ENCODE measurements around the gene CRELD2. TPM values are rescaled to one million over a fixed set of nuclear protein-coding genes. Genes with fewer than 3 reads are reported as not detected.
"Not testable (repeated sequence)": the region's sequence is repeated elsewhere in the genome, so short reads cannot be mapped to it uniquely, and the experiment has no call there.

Gene CRELD2
- total and polyA plus RNA-seq, 8 donors: 37.2 to 61.9 (median 54.1) TPM

- Histone ChIP-seq H3K9me3 (no peaks in the 10 kb centered on the region), H3K27ac (no peak overlapping the region), H3K4me1 (peaks cover 17 to 20% (median 20%) of the 10 kb centered on the region in 3 donors), H3K27me3 (no peaks in the 10 kb centered on the region), H3K36me3 (no peaks in the 10 kb centered on the region), H3K4me3 (no peak overlapping the region)
- FAIRE-seq (no peak), ATAC-seq (no peak), DNase-seq (peak in 1 of 6 donors; percentile 11)
- WGBS, 2 donors: 91% methylated on average over 11 of the region's 11 CpGs
- no peak for TF ChIP-seq CTCF (IDR thresholded peaks at IDR 0.05)
- intact Hi-C loops (cut with DNase I): no loop called here
Observed at GRCh38 chr22:49943405-49943765, 25.0 kb downstream of the CRELD2 start.

GRCh38 chr22:49943771-49944398 lies 25.5 kb downstream of the CRELD2 start:
- 88 to 91% methylated on average over 25 of the region's 25 CpGs for WGBS, 2 donors

GRCh38 chr22:49944399-49944891 lies 26.0 kb downstream of the CRELD2 start:
- DNase-seq (peak in 3 of 6 donors; percentile 22 to 56 (median 25)), FAIRE-seq (no peak), ATAC-seq (no peak)
- Histone ChIP-seq H3K27ac (peak overlapping the region in 1 of 4 donors; percentile 33), H3K4me1 (peaks cover 17 to 21% (median 20%) of the 10 kb centered on the region in 3 donors), H3K9me3 (no peaks in the 10 kb centered on the region), H3K4me3 (no peak overlapping the region), H3K36me3 (no peaks in the 10 kb centered on the region), H3K27me3 (no peaks in the 10 kb centered on the region)
- 90 to 93% methylated on average over 13 of the region's 13 CpGs for WGBS, 2 donors
- no peak for TF ChIP-seq CTCF (IDR thresholded peaks at IDR 0.05)
- intact Hi-C loops (cut with DNase I): no loop called here

More at GRCh38 chr22:49943771-49944398, 25.5 kb downstream of the CRELD2 start:
- ATAC-seq (no peak), FAIRE-seq (no peak), DNase-seq (peak in 3 of 6 donors; percentile 23 to 55 (median 28))
- intact Hi-C loops (cut with DNase I): no loop called here
- Histone ChIP-seq H3K27ac (peak overlapping the region in 1 of 4 donors; percentile 33), H3K4me3 (no peak overlapping the region), H3K9me3 (no peaks in the 10 kb centered on the region), H3K36me3 (no peaks in the 10 kb centered on the region), H3K27me3 (no peaks in the 10 kb centered on the region), H3K4me1 (peaks cover 17 to 20% (median 20%) of the 10 kb centered on the region in 3 donors)
- TF ChIP-seq CTCF (IDR thresholded peaks at IDR 0.05): no peak

GRCh38 chr22:49945042-49945794 lies 26.8 kb downstream of the CRELD2 start:
- DNase-seq (peak in 3 of 6 donors; percentile 37 to 58 (median 43)), FAIRE-seq (peak; percentile 23)
- intact Hi-C loops (cut with DNase I); ATAC-seq; H3K4me3 ChIP-seq; H3K27me3 ChIP-seq; H3K36me3 ChIP-seq; H3K9me3 ChIP-seq: not testable (repeated sequence)
- Histone ChIP-seq H3K4me1 (peaks cover 24 to 29% (median 27%) of the 10 kb centered on the region in 3 donors), H3K27ac (peak overlapping the region in 3 of 4 donors; percentile 27 to 55 (median 35))
- 80 to 84% methylated on average over 17 of the region's 17 CpGs for WGBS, 2 donors

GRCh38 chr22:49946612-49947295 lies 28.3 kb downstream of the CRELD2 start:
- Histone ChIP-seq H3K4me1 (peaks cover 33 to 38% (median 37%) of the 10 kb centered on the region in 3 donors), H3K27ac (peak overlapping the region; percentile 86 to 99 (median 98)), H3K4me3 (peak overlapping the region in 3 of 4 donors; percentile 40 to 55 (median 49)), H3K27me3 (no peaks in the 10 kb centered on the region), H3K36me3 (no peaks in the 10 kb centered on the region), H3K9me3 (no peaks in the 10 kb centered on the region)
- intact Hi-C loops (cut with DNase I): no loop called here
- FAIRE-seq (no peak), ATAC-seq (no peak), DNase-seq (peak in 2 of 6 donors; percentile 43 to 51)
- TF ChIP-seq CTCF (IDR thresholded peaks at IDR 0.05): no peak
- WGBS, 2 donors: 75 to 82% methylated on average over 17 of the region's 17 CpGs

Measured in pancreas (tissue), 10 donors.